KMS-11 (cell line): ENCODE data around the gene LRRC25.
A peak's percentile ranks its signal among the peaks of the same experiment; 100 is the strongest.

ENCODE experiments used
- H2AFZ ChIP-seq: fragments of 200-600 bp; sonication (generic); 2 replicates; pipeline ENCODE4 v1.6.1; 2016; ENCODE audit warnings: antibody characterized with exemption, mixed run types, low read depth
- H3K27ac ChIP-seq: fragments of 200-600 bp; sonication (generic); 2 replicates; pipeline ENCODE4 v1.6.1; 2016; ENCODE audit warnings: mild to moderate bottlenecking, mixed run types
- H3K27me3 ChIP-seq: fragments of 200-600 bp; sonication (generic); 2 replicates; pipeline ENCODE4 v1.6.1; 2017; ENCODE audit warnings: mild to moderate bottlenecking, low read depth, mixed run types, moderate library complexity; ENCODE audit not compliant: insufficient read depth
- H3K36me3 ChIP-seq: fragments of 200-600 bp; sonication (generic); 2 replicates; pipeline ENCODE4 v1.6.1; 2017; ENCODE audit warnings: mild to moderate bottlenecking, mixed run types; ENCODE audit not compliant: insufficient read depth
- H3K4me1 ChIP-seq: fragments of 200-600 bp; sonication (generic); 2 replicates; pipeline ENCODE4 v1.6.1; 2016; ENCODE audit warnings: mild to moderate bottlenecking, low read depth, mixed run types; ENCODE audit not compliant: poor library complexity, severe bottlenecking
- H3K4me2 ChIP-seq: fragments of 200-600 bp; sonication (generic); 2 replicates; pipeline ENCODE4 v1.7.0; 2016; ENCODE audit warnings: mild to moderate bottlenecking, mixed run types
- H3K4me3 ChIP-seq: fragments of 200-600 bp; sonication (generic); IDR thresholded peaks from 2 replicates; pipeline ENCODE4 v1.6.1; 2017; ENCODE audit warnings: low read depth, low read length, mixed read lengths; ENCODE audit not compliant: insufficient read depth
- H3K79me2 ChIP-seq: fragments of 200-600 bp; sonication (generic); 2 replicates; pipeline ENCODE4 v1.6.1; 2016; ENCODE audit warnings: low read depth, mixed run types; ENCODE audit not compliant: insufficient read depth
- H3K9ac ChIP-seq: fragments of 200-600 bp; sonication (generic); 2 replicates; pipeline ENCODE4 v1.6.1; 2016; ENCODE audit warnings: mild to moderate bottlenecking, mixed run types
- H4K20me1 ChIP-seq: fragments of 200-600 bp; sonication (generic); 2 replicates; pipeline ENCODE4 v1.6.1; 2016; ENCODE audit warnings: mild to moderate bottlenecking, mixed run types; ENCODE audit not compliant: insufficient read depth
- TF ChIP-seq, protein P1 (sequence below): fragments of 200-600 bp; sonication (generic); conservative IDR thresholded peaks from 2 replicates; pipeline ENCODE4 v1.6.1; 2017; ENCODE audit warnings: low read depth, mild to moderate bottlenecking, antibody characterized with exemption, low read length, moderate library complexity, mixed read lengths

Gene LRRC25

DNA sequence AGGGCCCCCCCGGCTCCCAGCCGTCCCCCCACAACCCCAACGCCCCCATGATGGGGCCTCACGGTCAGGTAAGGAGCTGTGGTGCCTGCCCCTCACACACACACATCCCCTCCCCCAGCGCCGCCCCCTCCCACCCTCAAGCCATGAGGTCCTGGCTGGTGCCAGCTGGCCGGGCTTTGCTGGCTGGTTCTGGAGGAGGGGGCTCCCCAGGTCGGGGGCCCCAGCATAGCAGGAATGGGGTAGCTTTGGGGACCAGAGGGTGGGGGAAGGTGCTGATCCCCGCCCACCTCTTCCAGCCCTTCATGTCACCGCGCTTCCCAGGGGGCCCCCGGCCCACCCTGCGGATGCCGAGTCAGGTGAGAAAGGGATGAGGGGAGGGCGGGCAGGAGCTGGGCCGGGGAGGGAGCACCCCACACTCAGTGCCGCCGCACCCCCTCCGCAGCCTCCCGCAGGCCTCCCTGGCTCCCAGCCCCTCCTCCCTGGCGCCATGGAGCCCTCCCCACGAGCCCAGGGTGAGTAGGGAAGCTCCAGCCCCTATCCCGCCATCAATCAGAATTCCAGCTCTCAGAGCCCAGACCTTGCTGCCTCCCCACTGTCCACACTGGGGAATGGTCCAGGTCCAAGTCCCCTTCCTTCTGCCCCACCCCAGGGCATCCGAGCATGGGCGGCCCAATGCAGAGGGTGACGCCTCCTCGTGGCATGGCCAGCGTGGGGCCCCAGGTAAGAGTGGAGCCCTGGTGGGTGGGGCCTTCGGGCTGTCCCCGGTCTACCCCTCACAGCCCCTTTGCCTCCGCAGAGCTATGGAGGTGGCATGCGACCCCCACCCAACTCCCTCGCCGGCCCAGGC is 34.2 kb upstream of the LRRC25 start:
- Histone ChIP-seq H3K27me3 (no peaks in the 10 kb centered on the region), H3K27ac (no peak overlapping the region), H3K4me2 (peak overlapping the region; percentile 39; the same call in 1 of the 2 replicates), H3K79me2 (no peaks in the 10 kb centered on the region), H3K36me3 (no peaks in the 10 kb centered on the region), H3K4me3 (no peak overlapping the region), H4K20me1 (no peaks in the 10 kb centered on the region), H2AFZ (no peak overlapping the region), H3K9ac (peak overlapping the region; percentile 78; the same call in 1 of the 2 replicates), H3K4me1 (peaks cover 31% of the 10 kb centered on the region)
- TF ChIP-seq, protein P1, sequence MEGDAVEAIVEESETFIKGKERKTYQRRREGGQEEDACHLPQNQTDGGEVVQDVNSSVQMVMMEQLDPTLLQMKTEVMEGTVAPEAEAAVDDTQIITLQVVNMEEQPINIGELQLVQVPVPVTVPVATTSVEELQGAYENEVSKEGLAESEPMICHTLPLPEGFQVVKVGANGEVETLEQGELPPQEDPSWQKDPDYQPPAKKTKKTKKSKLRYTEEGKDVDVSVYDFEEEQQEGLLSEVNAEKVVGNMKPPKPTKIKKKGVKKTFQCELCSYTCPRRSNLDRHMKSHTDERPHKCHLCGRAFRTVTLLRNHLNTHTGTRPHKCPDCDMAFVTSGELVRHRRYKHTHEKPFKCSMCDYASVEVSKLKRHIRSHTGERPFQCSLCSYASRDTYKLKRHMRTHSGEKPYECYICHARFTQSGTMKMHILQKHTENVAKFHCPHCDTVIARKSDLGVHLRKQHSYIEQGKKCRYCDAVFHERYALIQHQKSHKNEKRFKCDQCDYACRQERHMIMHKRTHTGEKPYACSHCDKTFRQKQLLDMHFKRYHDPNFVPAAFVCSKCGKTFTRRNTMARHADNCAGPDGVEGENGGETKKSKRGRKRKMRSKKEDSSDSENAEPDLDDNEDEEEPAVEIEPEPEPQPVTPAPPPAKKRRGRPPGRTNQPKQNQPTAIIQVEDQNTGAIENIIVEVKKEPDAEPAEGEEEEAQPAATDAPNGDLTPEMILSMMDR, result no peak

DNA sequence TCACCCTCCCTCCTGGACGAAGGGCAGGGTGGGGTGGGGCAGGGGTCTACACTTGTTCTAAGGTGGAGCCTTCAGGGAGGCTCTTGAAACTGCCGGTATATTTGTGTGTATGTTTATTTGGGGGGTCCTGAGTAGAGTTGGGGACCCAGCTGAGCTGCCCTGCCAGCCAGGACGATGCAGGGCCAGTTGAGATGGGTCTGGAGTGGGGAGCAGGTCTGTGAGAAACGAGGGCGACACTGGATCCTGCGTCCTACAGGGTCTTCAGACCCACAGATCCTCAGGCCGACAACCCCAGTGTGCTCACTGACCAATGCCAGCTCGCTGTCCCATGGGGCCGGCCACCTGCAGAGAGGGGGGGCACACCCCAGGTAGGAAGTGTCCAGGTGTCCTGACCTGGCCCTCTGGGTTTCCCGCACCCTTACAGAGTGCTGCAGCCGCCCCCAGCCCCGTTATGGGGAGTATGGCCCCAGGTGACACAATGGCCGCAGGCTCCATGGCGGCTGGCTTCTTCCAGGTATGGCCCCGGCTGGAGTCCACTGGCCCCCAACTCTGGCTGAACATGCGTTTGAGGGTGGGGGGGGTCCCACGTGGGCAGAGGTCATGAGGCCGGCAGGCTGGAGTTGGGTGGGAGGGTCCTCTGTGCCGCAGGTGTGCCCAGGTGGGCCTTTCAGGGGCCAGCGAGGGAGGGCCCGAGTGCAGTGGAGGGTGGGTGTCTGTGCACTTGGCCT is 33.2 kb upstream of the LRRC25 start:
- Histone ChIP-seq H3K9ac (no peak overlapping the region), H4K20me1 (no peaks in the 10 kb centered on the region), H3K4me1 (peaks cover 31% of the 10 kb centered on the region), H3K79me2 (no peaks in the 10 kb centered on the region), H3K4me3 (no peak overlapping the region), H2AFZ (no peak overlapping the region), H3K27ac (0 out of 2 replicates have a peak overlapping the region, but pooled peaks have one; percentile 69), H3K36me3 (no peaks in the 10 kb centered on the region), H3K4me2 (no peak overlapping the region), H3K27me3 (no peaks in the 10 kb centered on the region)
- TF ChIP-seq, protein P1, result no peak

DNA sequence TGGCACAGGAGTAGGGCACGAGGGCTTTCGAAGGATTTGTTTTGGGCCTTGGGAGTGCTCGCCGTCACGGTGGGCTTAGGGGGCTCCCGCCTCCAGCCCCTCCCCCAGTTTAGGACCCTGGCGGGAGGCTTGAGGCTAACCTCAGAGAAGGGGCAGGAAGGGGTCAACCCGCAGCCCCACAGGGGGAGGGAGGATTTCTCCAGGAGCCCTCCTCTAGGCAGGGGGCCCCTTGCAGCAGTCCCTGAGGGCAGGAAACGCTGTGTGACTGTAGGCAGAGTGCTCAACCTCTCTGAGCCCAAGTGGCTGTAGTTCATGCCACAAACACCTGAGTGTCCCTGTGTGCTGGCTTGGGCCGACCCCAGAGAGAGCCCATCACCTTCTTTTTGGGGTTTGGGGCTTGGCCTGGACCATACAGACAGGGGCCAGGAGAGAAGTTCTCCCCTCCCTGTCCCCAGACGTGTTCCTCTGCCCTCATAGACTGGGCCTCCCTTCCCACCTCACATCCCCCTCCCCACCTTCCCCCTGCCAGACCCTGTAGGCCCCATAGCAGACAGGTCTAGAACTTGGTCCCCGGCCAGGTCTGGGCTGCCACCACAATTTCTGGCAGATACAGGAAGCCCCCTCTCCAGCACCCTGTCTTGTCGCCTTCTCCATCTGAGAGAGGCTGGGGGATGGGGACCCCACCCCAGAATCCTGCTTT is 32.4 kb upstream of the LRRC25 start:
- Histone ChIP-seq H3K27ac (peak overlapping the region; percentile 69), H3K4me1 (peaks cover 31% of the 10 kb centered on the region), H3K79me2 (no peaks in the 10 kb centered on the region), H3K4me2 (peak overlapping the region; percentile 73), H3K9ac (peak overlapping the region; percentile 59), H3K36me3 (no peaks in the 10 kb centered on the region), H2AFZ (no peak overlapping the region), H3K27me3 (no peaks in the 10 kb centered on the region), H4K20me1 (no peaks in the 10 kb centered on the region), H3K4me3 (no peak overlapping the region)
- TF ChIP-seq, protein P1, result no peak

DNA sequence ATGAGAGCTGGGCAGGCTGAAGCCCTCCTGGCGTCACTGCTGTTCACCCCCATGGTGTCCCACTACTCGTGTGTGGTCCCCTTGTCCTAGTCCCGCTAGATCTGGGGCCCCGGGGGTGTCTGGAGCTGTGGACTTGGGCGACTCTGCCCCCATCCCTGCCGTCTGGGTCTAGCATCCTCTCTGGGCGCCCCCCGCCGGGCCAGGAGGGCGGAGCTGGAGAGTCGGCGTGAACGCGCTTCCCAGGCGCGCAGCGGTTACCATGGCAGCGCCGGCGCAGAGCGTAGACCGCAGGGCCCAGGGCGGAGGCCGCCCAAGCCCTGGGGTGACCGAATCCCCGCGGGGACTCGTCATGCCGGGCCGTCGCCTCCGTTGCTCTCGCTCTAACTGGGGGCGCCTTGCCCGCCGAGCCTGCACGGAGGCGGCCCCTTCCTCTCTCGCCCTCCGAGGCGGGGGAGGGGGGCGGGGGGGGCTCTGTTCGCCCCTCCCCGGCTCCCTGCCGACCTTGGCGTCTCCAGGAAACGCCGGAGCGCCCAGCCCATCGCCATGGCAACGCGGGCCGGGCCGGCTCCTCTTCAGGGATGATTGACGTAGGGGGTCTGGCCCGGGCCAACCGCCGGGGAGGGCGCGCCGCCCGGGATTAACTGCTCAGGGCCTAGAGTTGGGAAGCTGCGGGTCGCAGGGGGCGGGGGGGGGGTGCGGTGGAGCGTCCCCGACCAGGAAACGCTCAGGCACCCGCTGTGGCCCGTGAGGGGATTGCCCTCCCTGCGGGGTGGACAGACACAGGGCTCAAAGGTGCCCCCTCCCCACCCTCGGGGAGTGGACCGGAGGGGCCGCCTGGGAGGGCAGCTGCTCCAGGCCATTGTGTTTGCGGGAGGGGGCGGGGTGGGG is 31.6 kb upstream of the LRRC25 start:
- Histone ChIP-seq H3K79me2 (no peaks in the 10 kb centered on the region; the same call in 1 of the 2 replicates), H3K4me1 (peaks cover 28% of the 10 kb centered on the region), H3K36me3 (no peaks in the 10 kb centered on the region), H4K20me1 (no peaks in the 10 kb centered on the region), H3K27ac (peak overlapping the region; percentile 69), H3K27me3 (no peaks in the 10 kb centered on the region), H2AFZ (0 out of 2 replicates have a peak overlapping the region, but pooled peaks have one; percentile 18), H3K4me2 (peak overlapping the region; percentile 73), H3K9ac (peak overlapping the region; percentile 59), H3K4me3 (no peak overlapping the region)
- TF ChIP-seq, protein P1, result no peak
